A673 (cell line): ENCODE results near the gene H6PD.

ENCODE experiments used
- CTCF ChIP-seq: fragments of 300-800, 200-600 bp; sonication (generic); conservative IDR thresholded peaks from 2 replicates; pipeline ENCODE4 v1.5.1; 2017; ENCODE audit warnings: low read depth, mild to moderate bottlenecking, antibody characterized with exemption, low read length, moderate library complexity, mixed read lengths
- EZH2 ChIP-seq: fragments of 200-600 bp; sonication (generic); IDR thresholded peaks from 2 replicates; pipeline ENCODE4 v1.6.1; 2017; ENCODE audit warnings: borderline replicate concordance, low read depth, mild to moderate bottlenecking, mixed read lengths, antibody characterized with exemption, low read length; ENCODE audit not compliant: poor library complexity, severe bottlenecking

- no peak for TF ChIP-seq CTCF
- no peak for TF ChIP-seq EZH2
Observed at GRCh38 chr1:9249263-9249533, 14.6 kb downstream of the H6PD start.
